Measurements from ENCODE around the gene FAM81A. TPM values are rescaled to one million over a fixed set of nuclear protein-coding genes. Genes with fewer than 3 reads are reported as not detected.
"Not testable (repeated sequence)": the region's sequence is repeated elsewhere in the genome, so short reads cannot be mapped to it uniquely, and the experiment has no call there.

The FAM81A gene
- total RNA-seq, 1 donor from 2014 or later: 0.35 TPM

DNA sequence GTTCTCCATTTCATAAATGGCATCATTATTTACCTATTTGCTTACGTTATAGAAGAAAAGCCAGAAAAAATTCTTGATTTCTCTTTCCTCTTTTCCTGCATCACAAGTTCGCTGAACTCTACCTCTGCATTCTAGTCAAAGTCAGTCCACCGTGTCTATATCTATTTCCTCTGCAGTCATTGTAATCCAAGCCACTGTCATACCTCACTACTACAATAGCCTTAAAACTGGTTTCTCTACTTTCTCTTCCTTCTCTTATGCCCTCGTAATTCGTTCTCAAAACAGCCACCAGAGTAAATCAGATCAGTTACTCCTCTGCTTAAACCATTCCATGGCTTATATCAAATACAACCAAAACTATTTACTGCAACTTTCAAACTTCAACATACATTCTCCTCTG lies 13.4 kb upstream of the FAM81A start:
- no peak for DNase-seq (ENCODE audit: low spot score)

DNA sequence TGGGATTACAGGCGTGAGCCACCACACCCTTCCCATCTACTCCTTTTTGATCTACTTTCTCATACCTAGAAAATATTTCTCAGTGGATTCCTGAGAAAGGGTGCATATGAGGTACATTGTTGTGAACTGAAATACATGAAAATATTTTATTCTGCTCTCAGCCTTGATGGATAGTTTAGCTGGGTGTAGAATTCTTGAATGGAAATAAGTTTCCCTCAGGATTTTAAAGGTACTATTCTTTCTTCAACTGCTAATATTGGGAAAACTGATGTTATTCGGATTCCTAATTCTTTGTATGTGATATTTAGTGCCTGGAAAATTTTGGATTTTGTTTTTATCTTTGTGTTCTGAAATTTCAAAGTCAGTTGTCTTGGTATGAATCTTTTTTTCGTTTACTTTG lies 9.1 kb upstream of the FAM81A start:
- not testable (repeated sequence) for DNase-seq (ENCODE audit: low spot score)

GRCh38 chr15:59432389-59432788 lies 5.6 kb upstream of the FAM81A start:
- no peak for DNase-seq (ENCODE audit: low spot score)

DNA sequence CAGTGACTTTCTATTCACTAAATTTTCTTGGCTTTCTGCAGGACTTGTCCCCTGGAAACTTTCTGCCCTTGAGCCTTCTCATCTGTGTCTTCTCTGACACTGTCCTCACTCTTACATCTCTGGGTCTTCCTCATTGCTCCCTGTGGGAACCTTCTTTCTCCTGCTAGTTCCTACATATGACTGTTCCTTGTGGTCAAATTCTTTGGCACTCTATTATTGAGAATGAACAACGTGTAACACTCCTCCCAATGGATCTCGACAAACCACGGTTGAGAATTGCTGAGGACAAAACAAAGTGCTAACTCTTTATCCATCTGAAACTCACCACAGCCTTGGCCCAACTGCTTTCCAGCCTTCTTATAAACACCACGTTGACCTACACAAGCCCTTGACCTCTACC lies 3.5 kb upstream of the FAM81A start:
- no peak for DNase-seq (ENCODE audit: low spot score)

- no peak for DNase-seq (ENCODE audit: low spot score)
Observed at GRCh38 chr15:59436774-59437141, 1.2 kb upstream of the FAM81A start.

DNA sequence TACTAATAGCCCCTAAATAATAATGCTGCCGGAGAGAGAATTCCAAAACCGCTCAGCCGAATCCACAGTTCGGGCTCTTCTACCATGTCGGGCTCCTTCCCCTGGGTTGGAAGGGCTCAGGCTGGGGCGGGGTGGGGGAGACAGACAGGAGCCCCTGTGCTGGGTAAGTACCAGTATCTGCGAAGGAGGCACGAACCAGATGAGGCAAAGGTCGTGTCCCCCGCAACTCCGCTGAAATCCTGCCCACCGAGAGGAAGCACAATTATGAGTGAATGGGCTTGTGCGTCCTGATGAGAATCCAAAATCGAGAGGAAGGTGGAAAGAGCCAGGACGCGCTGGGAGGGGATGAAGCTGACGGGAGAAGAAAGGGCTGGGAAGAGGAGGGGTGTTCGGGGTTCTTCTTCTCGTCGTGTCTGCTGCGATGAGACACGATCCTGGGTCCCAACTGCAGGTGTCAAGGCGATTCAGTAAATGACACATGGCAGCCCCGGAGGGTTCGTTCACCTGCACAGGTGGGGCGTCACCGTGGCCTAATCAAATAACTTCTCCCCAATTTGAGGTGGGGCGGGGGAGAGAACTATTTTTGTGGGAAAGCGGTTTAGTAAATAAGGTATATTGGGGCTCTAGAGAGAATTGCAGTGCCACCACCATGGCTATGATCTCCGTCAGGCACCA lies 707 bp upstream of the FAM81A start:
- DNase-seq (ENCODE audit: low spot score): no peak

DNA sequence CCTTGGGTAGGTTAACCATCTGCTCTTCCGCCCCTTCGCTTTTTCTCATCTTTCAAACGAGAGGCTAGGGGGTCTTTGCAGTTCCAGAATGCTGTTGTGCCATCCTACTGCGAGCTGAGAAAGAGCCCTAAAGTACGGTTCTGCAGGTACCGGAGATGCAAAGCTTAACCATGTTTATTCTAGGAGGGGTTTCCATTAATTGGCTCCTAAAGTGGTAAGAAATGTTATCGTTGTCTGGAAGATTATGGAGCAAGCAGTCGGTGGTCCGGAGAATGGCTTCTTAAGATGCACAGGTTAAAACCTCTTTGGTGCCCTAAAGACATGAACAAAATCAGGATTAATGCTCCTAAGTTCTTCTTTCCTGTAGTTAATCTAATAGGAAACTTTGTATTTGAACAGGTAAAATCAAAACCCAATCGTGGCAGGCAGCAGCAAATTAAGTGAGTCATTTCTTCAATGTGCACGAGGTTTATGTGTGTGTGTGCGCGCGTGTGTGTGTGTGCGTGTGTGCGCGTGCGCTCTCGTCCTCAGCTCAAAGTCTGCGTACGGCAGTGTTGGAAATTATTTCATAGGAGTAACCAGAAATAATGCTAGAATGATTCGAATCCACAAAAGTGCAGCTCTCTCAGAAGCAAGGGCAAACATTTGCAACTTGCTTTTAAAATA lies 772 bp downstream of the FAM81A start:
- DNase-seq (ENCODE audit: low spot score): no peak

GRCh38 chr15:59439576-59439975 lies 1.6 kb downstream of the FAM81A start:
- no peak for DNase-seq (ENCODE audit: low spot score)

- DNase-seq (ENCODE audit: low spot score): no peak
Observed at GRCh38 chr15:59443341-59444072, 5.5 kb downstream of the FAM81A start.

- no peak for DNase-seq (ENCODE audit: low spot score)
Observed at GRCh38 chr15:59444081-59444835, 6.3 kb downstream of the FAM81A start.

GRCh38 chr15:59444980-59445545 lies 7.1 kb downstream of the FAM81A start:
- no peak for DNase-seq (ENCODE audit: low spot score)

DNA sequence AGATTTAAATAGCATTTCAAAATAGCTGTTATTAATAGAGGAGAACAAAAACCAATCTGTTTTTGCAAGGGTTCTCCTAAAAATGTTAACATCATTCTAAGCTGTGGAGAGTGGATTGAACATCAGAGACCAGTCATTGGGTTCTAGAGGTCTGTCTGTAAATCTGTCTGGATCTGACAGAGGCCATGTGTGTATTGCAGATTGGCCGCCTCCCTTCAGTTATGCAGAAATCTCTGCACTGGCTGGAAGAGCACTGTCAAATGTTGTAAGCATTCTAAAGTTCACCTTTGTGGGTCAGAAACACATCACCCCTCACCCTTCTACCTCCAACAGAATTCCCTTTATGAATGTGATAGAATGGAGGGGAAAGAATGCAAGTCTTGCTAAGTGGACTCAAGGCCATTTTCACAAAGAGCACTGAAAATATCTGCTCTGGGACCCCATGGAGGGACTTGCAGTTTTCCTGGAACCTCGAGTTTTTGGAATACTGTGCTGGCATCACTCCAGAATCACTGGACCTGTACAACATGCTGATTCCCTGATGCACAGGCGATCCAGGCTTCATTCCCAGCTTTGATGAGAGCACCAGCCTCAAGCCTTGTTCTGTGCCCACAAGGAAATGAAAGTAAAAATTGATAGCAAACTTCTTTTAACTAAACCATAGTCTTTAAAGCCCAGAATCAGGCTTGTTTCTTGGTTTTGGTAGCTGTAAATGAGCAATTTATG lies 8.4 kb downstream of the FAM81A start:
- no peak for DNase-seq (ENCODE audit: low spot score)

DNA sequence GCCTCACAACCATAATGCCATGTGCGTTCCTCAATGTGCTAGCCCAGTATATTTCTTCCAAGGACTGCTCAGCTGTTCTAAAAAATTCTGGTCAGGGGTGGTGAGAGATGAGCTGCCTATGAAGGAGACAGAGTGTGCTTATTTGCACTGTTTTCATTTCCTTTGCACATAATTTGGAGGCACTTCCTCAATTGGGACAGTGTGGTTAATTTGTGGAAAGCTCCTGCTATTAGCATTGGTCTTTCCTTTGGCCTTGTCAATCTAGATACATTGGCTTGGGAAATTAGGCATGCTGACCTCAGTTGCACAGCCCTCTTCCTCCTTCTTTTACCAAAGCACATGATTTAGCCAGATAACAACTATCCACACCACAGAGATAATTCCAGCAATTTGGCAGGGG lies 9.4 kb downstream of the FAM81A start:
- no peak for DNase-seq (ENCODE audit: low spot score)

GRCh38 chr15:59448871-59449270 lies 10.9 kb downstream of the FAM81A start:
- DNase-seq (ENCODE audit: low spot score): no peak

GRCh38 chr15:59453474-59454215 lies 15.7 kb downstream of the FAM81A start:
- DNase-seq (ENCODE audit: low spot score): no peak

DNA sequence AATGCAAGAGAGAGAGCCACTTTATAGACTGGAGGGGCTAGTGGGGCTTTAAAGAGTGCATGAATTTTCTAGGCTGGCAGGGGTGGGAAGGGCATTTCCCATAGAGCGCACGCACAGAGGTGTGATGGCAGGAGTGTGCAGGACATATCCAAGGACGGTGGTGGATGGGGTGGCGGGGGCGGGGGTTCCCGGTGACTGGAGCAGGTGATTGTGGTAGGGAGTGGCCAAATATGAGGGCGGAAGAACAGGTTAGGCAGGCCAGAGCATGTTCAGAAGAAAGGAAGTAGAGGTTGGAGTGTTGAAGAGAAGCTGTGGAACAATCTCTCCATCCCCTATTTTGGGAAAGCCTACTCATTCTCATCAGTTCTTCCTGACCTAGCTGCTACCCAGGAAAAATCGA lies 18.1 kb downstream of the FAM81A start:
- no peak for DNase-seq (ENCODE audit: low spot score)

DNA sequence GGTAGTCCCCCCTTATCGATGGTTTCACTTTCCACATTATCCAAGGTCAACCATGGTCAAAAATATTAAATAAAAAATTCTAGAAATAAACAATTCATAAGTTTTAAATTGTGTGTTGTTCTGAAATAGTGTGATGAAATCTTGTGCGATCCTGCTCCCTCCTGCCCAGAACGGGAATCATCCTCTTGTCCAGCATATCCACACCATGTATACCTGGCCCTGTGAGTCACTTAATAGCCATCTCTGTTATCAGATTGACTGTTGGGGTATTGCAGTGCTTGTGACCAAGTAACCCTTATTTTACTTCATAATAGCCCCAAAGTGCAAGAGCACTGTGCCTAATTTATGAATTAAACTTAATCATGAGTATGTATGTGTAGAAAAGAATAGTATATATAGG lies 19.1 kb downstream of the FAM81A start:
- DNase-seq (ENCODE audit: low spot score): no peak

- DNase-seq (ENCODE audit: low spot score): no peak
Observed at GRCh38 chr15:59461521-59461920, 23.5 kb downstream of the FAM81A start.

DNA sequence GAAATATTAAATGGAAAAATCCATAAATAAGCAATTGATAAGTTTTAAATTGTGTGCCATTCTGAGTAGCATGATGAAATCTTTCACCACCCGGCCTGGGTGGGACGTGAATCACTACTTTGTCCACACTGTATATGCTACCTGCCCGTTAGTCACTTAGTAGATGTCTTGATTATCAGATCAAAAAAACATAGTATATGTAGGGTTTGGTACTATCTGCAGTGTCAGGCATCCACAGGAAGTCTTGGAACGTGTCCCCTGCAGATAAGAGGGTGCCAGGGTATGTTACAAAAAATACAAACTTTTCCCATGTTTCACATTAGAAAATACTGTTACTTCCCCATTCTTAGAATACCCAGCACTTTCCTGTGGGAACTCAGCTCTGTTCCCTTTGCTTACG lies 35.2 kb downstream of the FAM81A start:
- no peak for DNase-seq (ENCODE audit: low spot score)

- DNase-seq (ENCODE audit: low spot score): not testable (repeated sequence)
Observed at GRCh38 chr15:59475161-59475560, 37.2 kb downstream of the FAM81A start.

Measured in mesenteric fat pad (tissue), 1 donor.